Thoracic aorta (tissue), 2 donors: Measurements from ENCODE around the gene SLC5A10. TPM values are rescaled to one million over a fixed set of nuclear protein-coding genes. Genes with fewer than 3 reads are reported as not detected.

Source experiments
- ATAC-seq: fragments of 150-250 bp; one replicate; pipeline ENCODE4 v1.8.0; 2017; ENCODE audit warnings: low read depth; ENCODE audit not compliant: insufficient number of reproducible peaks, low FRiP score
- DNase-seq: peaks from one replicate; pipeline ENCODE4 v3.0.0-alpha.2; 2020; ENCODE audit warnings: low spot score
- H3K27ac ChIP-seq, 2 donors: fragments of 200-600 bp; sonication (generic); 1 replicate in 1 of 2; 2 replicates in 1 of 2; pipeline ENCODE4 v1.5.1; 2016; ENCODE audit warnings: mild to moderate bottlenecking in 2 of 2, moderate library complexity in 2 of 2
- H3K27me3 ChIP-seq: fragments of 200-600 bp; sonication (generic); replicated peaks from 2 replicates; pipeline ENCODE4 v1.6.0; 2016; ENCODE audit warnings: mild to moderate bottlenecking; ENCODE audit not compliant: insufficient read depth
- H3K36me3 ChIP-seq: fragments of 200-600 bp; sonication (generic); one replicate; pipeline ENCODE4 v1.5.1; 2016
- H3K4me1 ChIP-seq, 2 donors: fragments of 200-600 bp; sonication (generic); 1 replicate in 1 of 2; 2 replicates in 1 of 2; pipeline versions ENCODE4 v1.5.1 to v1.6.0; 2016; ENCODE audit warnings: low read depth in 2 of 2, mild to moderate bottlenecking in 1 of 2; ENCODE audit not compliant: control insufficient read depth in 1 of 2
- H3K4me3 ChIP-seq: fragments of 200-600 bp; sonication (generic); 2 replicates; pipeline ENCODE4 v1.5.1; 2016; ENCODE audit warnings: mild to moderate bottlenecking
- H3K9me3 ChIP-seq: fragments of 200-600 bp; sonication (generic); 2 replicates; pipeline ENCODE4 v1.5.1; 2016
- CTCF ChIP-seq: fragments of 200-600 bp; sonication (generic); IDR thresholded peaks from one replicate; pipeline ENCODE4 v1.5.1; 2019; ENCODE audit warnings: antibody characterized with exemption
- total RNA-seq, 2 donors: library from RNA; depleted of rRNA; stranded (reverse); fragments of >200 nt; gene quantifications; one replicate each; pipeline versions ENCODE4 v1.1.0 to v1.2.3, GENCODE V29; 2016

The SLC5A10 gene
- total RNA-seq, 2 donors from 2014 or later = not detected

GRCh38 chr17:18968945-18969887, 17.3 kb downstream of the SLC5A10 start:
- Histone ChIP-seq H3K27me3 (no peaks in the 10 kb centered on the region), H3K9me3 (no peaks in the 10 kb centered on the region), H3K4me3 (no peak overlapping the region), H3K4me1 (peaks cover 2 to 11% of the 10 kb centered on the region in 2 donors), H3K27ac (no peak overlapping the region), H3K36me3 (no peaks in the 10 kb centered on the region)
- ATAC-seq (no peak), DNase-seq (no peak)
- no peak for TF ChIP-seq CTCF

GRCh38 chr17:18970582-18971480, 18.9 kb downstream of the SLC5A10 start:
- Histone ChIP-seq H3K36me3 (no peaks in the 10 kb centered on the region), H3K27me3 (no peaks in the 10 kb centered on the region), H3K4me1 (peaks cover 2 to 11% of the 10 kb centered on the region in 2 donors), H3K27ac (no peak overlapping the region), H3K4me3 (no peak overlapping the region), H3K9me3 (no peaks in the 10 kb centered on the region)
- no peak for TF ChIP-seq CTCF
- DNase-seq (no peak), ATAC-seq (no peak)

- DNase-seq = no peak
- no peak for TF ChIP-seq CTCF
- no peaks in the 10 kb centered on the region for H3K36me3 ChIP-seq
- no peaks in the 10 kb centered on the region for H3K27me3 ChIP-seq
- no peak overlapping the region for H3K4me3 ChIP-seq
- H3K27ac ChIP-seq = no peak overlapping the region
- no peak for ATAC-seq
- no peaks in the 10 kb centered on the region for H3K9me3 ChIP-seq
- H3K4me1 ChIP-seq = peaks cover 2 to 10% of the 10 kb centered on the region in 2 donors
These were observed 19.8 kb downstream of the SLC5A10 start for GRCh38 chr17:18971801-18972200.

- Histone ChIP-seq H3K27me3 (no peaks in the 10 kb centered on the region), H3K36me3 (peaks cover 19% of the 10 kb centered on the region), H3K9me3 (no peaks in the 10 kb centered on the region), H3K4me1 (no peaks in the 10 kb centered on the region), H3K4me3 (no peak overlapping the region), H3K27ac (no peak overlapping the region)
- DNase-seq (no peak), ATAC-seq (no peak)
- TF ChIP-seq CTCF = no peak
These were observed 22.6 kb downstream of the SLC5A10 start for GRCh38 chr17:18974407-18975149.
